Natural killer cell (primary cell): ENCODE data around the gene CLDN11. TPM values are rescaled to one million over a fixed set of nuclear protein-coding genes. Genes with fewer than 3 reads are reported as not detected.

Source experiments
- ATAC-seq, 3 donors: fragments of 150-1000 bp in 2 of 3; fragments of 200-7000 bp in 1 of 3; cut with Tn5 transposase; 1 replicate in 1 of 3; 2 replicates in 2 of 3; pipeline ENCODE4 v1.10.0; 2021; ENCODE audit warnings: mild to moderate bottlenecking in 2 of 3, moderate library complexity in 2 of 3
- DNase-seq, 2 donors: peaks; one replicate each; pipeline versions ENCODE4 v3.0.0 to v3.0.0-alpha.2; 2013 to 2021; ENCODE audit warnings: mixed read lengths in 1 of 2
- H3K27ac ChIP-seq: one replicate; pipeline ENCODE4 v1.5.1; 2013; ENCODE audit warnings: mild to moderate bottlenecking, low read length
- H3K27me3 ChIP-seq: one replicate; pipeline ENCODE4 v1.6.1; 2013; ENCODE audit warnings: low read length; ENCODE audit not compliant: control insufficient read depth, insufficient read depth
- H3K36me3 ChIP-seq: one replicate; pipeline ENCODE4 v1.6.1; 2013; ENCODE audit warnings: low read length; ENCODE audit not compliant: control insufficient read depth, insufficient read depth
- H3K4me1 ChIP-seq: one replicate; pipeline ENCODE4 v1.6.1; 2013; ENCODE audit warnings: low read length; ENCODE audit not compliant: control insufficient read depth, insufficient read depth
- H3K4me3 ChIP-seq: one replicate; pipeline ENCODE4 v1.5.1; 2013; ENCODE audit warnings: low read length
- H3K9me3 ChIP-seq: one replicate; pipeline ENCODE4 v1.6.1; 2013; ENCODE audit warnings: low read length; ENCODE audit not compliant: control insufficient read depth, insufficient read depth
- H3K27ac Mint-ChIP-seq, 2 donors: one replicate each; pipeline ENCODE4 v1.8.0; 2022; ENCODE audit warnings: mild to moderate bottlenecking in 2 of 2, mixed read lengths in 2 of 2, moderate library complexity in 1 of 2
- H3K27me3 Mint-ChIP-seq, 2 donors: one replicate each; pipeline ENCODE4 v1.8.0; 2022; ENCODE audit warnings: low read depth in 2 of 2, mixed read lengths in 2 of 2
- H3K36me3 Mint-ChIP-seq: one replicate; pipeline ENCODE4 v1.8.0; 2022; ENCODE audit warnings: mixed read lengths
- H3K4me1 Mint-ChIP-seq, 2 donors: one replicate each; pipeline ENCODE4 v1.8.0; 2022; ENCODE audit warnings: mixed read lengths in 2 of 2
- H3K4me3 Mint-ChIP-seq: one replicate; pipeline ENCODE4 v1.8.0; 2022; ENCODE audit warnings: mild to moderate bottlenecking, moderate library complexity, mixed read lengths
- H3K9me3 Mint-ChIP-seq, 2 donors: one replicate each; pipeline ENCODE4 v1.8.0; 2022; ENCODE audit warnings: mixed read lengths in 2 of 2
- CTCF ChIP-seq: fragments of 200-600 bp; IDR thresholded peaks from one replicate; pipeline ENCODE4 v1.8.0; 2022; ENCODE audit warnings: antibody characterized with exemption
- WGBS: methylation state at CpG from one replicate; pipeline ENCODE4 v1.1.7; 2013; ENCODE audit warnings: missing lambda C conversion rate; ENCODE audit not compliant: insufficient coverage; 5-methylcytosine and 5-hydroxymethylcytosine counted together
- intact Hi-C: fragments of 100-400 bp; cut with micrococcal nuclease; formaldehyde crosslinking; loops from one replicate; pipeline ENCODE4 v1.14.2; 2022
- total RNA-seq, 4 donors: library from RNA; stranded (reverse); fragments of 120-200 nt in 1 of 4; gene quantifications; one replicate each; pipeline versions ENCODE4 v1.2.3 to v1.2.4, GENCODE V29; 2013 to 2022

CLDN11 gene
- total RNA-seq, 3 donors from 2014 or later (not counting 1 experiment from before 2014, with no cell fraction given), result 0.39 TPM; not detected in 2

- H3K4me1 ChIP-seq, result no peaks in the 10 kb centered on the region
Observed at GRCh38 chr3:170438836-170439235, 20.2 kb downstream of the CLDN11 start.

GRCh38 chr3:170440344-170440743, 21.7 kb downstream of the CLDN11 start:
- Histone ChIP-seq H3K27me3 (no peaks in the 10 kb centered on the region), H3K4me3 (no peak overlapping the region), H3K27ac (no peak overlapping the region), H3K36me3 (no peaks in the 10 kb centered on the region), H3K9me3 (no peaks in the 10 kb centered on the region), H3K4me1 (no peaks in the 10 kb centered on the region)
- H3K27me3 Mint-ChIP-seq, result peaks cover 7 to 22% of the 10 kb centered on the region in 2 donors
- H3K4me1 Mint-ChIP-seq, result no peaks in the 10 kb centered on the region
- intact Hi-C loops, result no loop called here
- DNase-seq, result no peak
- H3K9me3 Mint-ChIP-seq, result no peaks in the 10 kb centered on the region
- H3K4me3 Mint-ChIP-seq, result no peak overlapping the region
- 68% methylated on average over 2 of the region's 2 CpGs for WGBS
- no peaks in the 10 kb centered on the region for H3K36me3 Mint-ChIP-seq
- ATAC-seq, result no peak
- H3K27ac Mint-ChIP-seq, result no peak overlapping the region
- TF ChIP-seq CTCF, result no peak

More at GRCh38 chr3:170438836-170439235, 20.2 kb downstream of the CLDN11 start:
- Histone ChIP-seq H3K36me3 (no peaks in the 10 kb centered on the region), H3K27ac (no peak overlapping the region), H3K9me3 (no peaks in the 10 kb centered on the region), H3K27me3 (no peaks in the 10 kb centered on the region), H3K4me3 (no peak overlapping the region)
- intact Hi-C loops, result no loop called here
- DNase-seq (no peak), ATAC-seq (no peak)
- H3K27ac Mint-ChIP-seq, result no peak overlapping the region
- no peak for TF ChIP-seq CTCF
- H3K4me1 Mint-ChIP-seq, result no peaks in the 10 kb centered on the region
- H3K36me3 Mint-ChIP-seq, result no peaks in the 10 kb centered on the region
- no peaks in the 10 kb centered on the region for H3K9me3 Mint-ChIP-seq
- peaks cover 7 to 22% of the 10 kb centered on the region in 2 donors for H3K27me3 Mint-ChIP-seq
- WGBS, result no CpG with 5 or more reads among the region's 1 CpG
- H3K4me3 Mint-ChIP-seq, result no peak overlapping the region

GRCh38 chr3:170441412-170441811, 22.7 kb downstream of the CLDN11 start:
- H3K9me3 ChIP-seq, result no peaks in the 10 kb centered on the region
- no peaks in the 10 kb centered on the region for H3K9me3 Mint-ChIP-seq
- H3K27ac Mint-ChIP-seq, result no peak overlapping the region
- H3K4me1 Mint-ChIP-seq, result no peaks in the 10 kb centered on the region
- H3K4me1 ChIP-seq, result no peaks in the 10 kb centered on the region
- H3K27me3 Mint-ChIP-seq, result peaks cover 7 to 22% of the 10 kb centered on the region in 2 donors
- no peaks in the 10 kb centered on the region for H3K36me3 ChIP-seq
- DNase-seq (no peak), ATAC-seq (no peak)
- no peak overlapping the region for H3K4me3 ChIP-seq
- WGBS, result 65% methylated on average over 3 of the region's 4 CpGs
- intact Hi-C loops, result no loop called here
- H3K27me3 ChIP-seq, result no peaks in the 10 kb centered on the region
- no peaks in the 10 kb centered on the region for H3K36me3 Mint-ChIP-seq
- H3K27ac ChIP-seq, result no peak overlapping the region
- no peak overlapping the region for H3K4me3 Mint-ChIP-seq
- TF ChIP-seq CTCF, result no peak

- Histone ChIP-seq H3K27me3 (no peaks in the 10 kb centered on the region), H3K9me3 (no peaks in the 10 kb centered on the region), H3K4me1 (no peaks in the 10 kb centered on the region), H3K4me3 (no peak overlapping the region), H3K36me3 (no peaks in the 10 kb centered on the region), H3K27ac (no peak overlapping the region)
- no peaks in the 10 kb centered on the region for H3K9me3 Mint-ChIP-seq
- H3K4me3 Mint-ChIP-seq, result no peak overlapping the region
- no peak overlapping the region for H3K27ac Mint-ChIP-seq
- ATAC-seq (no peak), DNase-seq (no peak)
- peaks cover 7 to 22% of the 10 kb centered on the region in 2 donors for H3K27me3 Mint-ChIP-seq
- intact Hi-C loops, result no loop called here
- H3K36me3 Mint-ChIP-seq, result no peaks in the 10 kb centered on the region
- TF ChIP-seq CTCF, result no peak
- H3K4me1 Mint-ChIP-seq, result no peaks in the 10 kb centered on the region
Observed at GRCh38 chr3:170442947-170443346, 24.3 kb downstream of the CLDN11 start.
